ENCODE results near the gene IKZF2.
A peak's percentile ranks its signal among the peaks of the same experiment; 100 is the strongest.

Gene IKZF2

GRCh38 chr2:213156717-213157116, 5.3 kb upstream of the IKZF2 start:
- H3K27me3 ChIP-seq (ENCODE audit: control insufficient read depth, insufficient read depth, low read length, poor library complexity, severe bottlenecking), result no peaks in the 10 kb centered on the region
- no peak overlapping the region for H3K4me3 ChIP-seq (ENCODE audit: insufficient read depth, low read depth, low read length)
- no peaks in the 10 kb centered on the region for H3K9me3 ChIP-seq (ENCODE audit: control insufficient read depth, low read length)
- no peaks in the 10 kb centered on the region for H3K36me3 ChIP-seq (ENCODE audit: control insufficient read depth, insufficient read depth, low read length)
- no peak overlapping the region for H3K27ac ChIP-seq (ENCODE audit: insufficient read depth, low read depth, low read length, poor library complexity, severe bottlenecking)
- H3K4me1 ChIP-seq (ENCODE audit: control insufficient read depth, insufficient read depth, low read length), result no peaks in the 10 kb centered on the region
- WGBS, 2 experiments, result 96 to 99% methylated on average over 2 of the region's 2 CpGs

GRCh38 chr2:213152888-213153287, 1.5 kb upstream of the IKZF2 start:
- Histone ChIP-seq H3K27me3 (ENCODE audit: control insufficient read depth, insufficient read depth, low read length, poor library complexity, severe bottlenecking) (no peaks in the 10 kb centered on the region), H3K9me3 (ENCODE audit: control insufficient read depth, low read length) (no peaks in the 10 kb centered on the region), H3K4me3 (ENCODE audit: insufficient read depth, low read depth, low read length) (peak overlapping the region; percentile 79), H3K36me3 (ENCODE audit: control insufficient read depth, insufficient read depth, low read length) (no peaks in the 10 kb centered on the region), H3K27ac (ENCODE audit: insufficient read depth, low read depth, low read length, poor library complexity, severe bottlenecking) (no peak overlapping the region), H3K4me1 (ENCODE audit: control insufficient read depth, insufficient read depth, low read length) (peaks cover 10% of the 10 kb centered on the region)
- 86 to 94% methylated on average over 5 to 6 of the region's 6 CpGs for WGBS, 2 experiments

GRCh38 chr2:213152065-213152794, 818 bp upstream of the IKZF2 start:
- Histone ChIP-seq H3K4me3 (ENCODE audit: insufficient read depth, low read depth, low read length) (peak overlapping the region; percentile 79), H3K27me3 (ENCODE audit: control insufficient read depth, insufficient read depth, low read length, poor library complexity, severe bottlenecking) (no peaks in the 10 kb centered on the region), H3K9me3 (ENCODE audit: control insufficient read depth, low read length) (no peaks in the 10 kb centered on the region), H3K36me3 (ENCODE audit: control insufficient read depth, insufficient read depth, low read length) (no peaks in the 10 kb centered on the region), H3K4me1 (ENCODE audit: control insufficient read depth, insufficient read depth, low read length) (peaks cover 10% of the 10 kb centered on the region), H3K27ac (ENCODE audit: insufficient read depth, low read depth, low read length, poor library complexity, severe bottlenecking) (peak overlapping the region; percentile 68)
- WGBS, 2 experiments, result 1 to 3% methylated on average over 38 to 39 of the region's 39 CpGs

- no peaks in the 10 kb centered on the region for H3K27me3 ChIP-seq (ENCODE audit: control insufficient read depth, insufficient read depth, low read length, poor library complexity, severe bottlenecking)
- no peaks in the 10 kb centered on the region for H3K36me3 ChIP-seq (ENCODE audit: control insufficient read depth, insufficient read depth, low read length)
- no peaks in the 10 kb centered on the region for H3K9me3 ChIP-seq (ENCODE audit: control insufficient read depth, low read length)
- H3K4me3 ChIP-seq (ENCODE audit: insufficient read depth, low read depth, low read length), result peak overlapping the region; percentile 72
- H3K27ac ChIP-seq (ENCODE audit: insufficient read depth, low read depth, low read length, poor library complexity, severe bottlenecking), result no peak overlapping the region
- H3K4me1 ChIP-seq (ENCODE audit: control insufficient read depth, insufficient read depth, low read length), result peaks cover 10% of the 10 kb centered on the region
- 15 to 20% methylated on average over 5 to 7 of the region's 10 CpGs for WGBS, 2 experiments
Measured at GRCh38 chr2:213150315-213151097, 906 bp downstream of the IKZF2 start.

- Histone ChIP-seq H3K9me3 (ENCODE audit: control insufficient read depth, low read length) (no peaks in the 10 kb centered on the region), H3K4me3 (ENCODE audit: insufficient read depth, low read depth, low read length) (peak overlapping the region; percentile 61), H3K27ac (ENCODE audit: insufficient read depth, low read depth, low read length, poor library complexity, severe bottlenecking) (no peak overlapping the region), H3K36me3 (ENCODE audit: control insufficient read depth, insufficient read depth, low read length) (no peaks in the 10 kb centered on the region), H3K27me3 (ENCODE audit: control insufficient read depth, insufficient read depth, low read length, poor library complexity, severe bottlenecking) (no peaks in the 10 kb centered on the region), H3K4me1 (ENCODE audit: control insufficient read depth, insufficient read depth, low read length) (peaks cover 10% of the 10 kb centered on the region)
- 0% methylated on average over 5 of the region's 7 CpGs; no CpG with 5 or more reads in 1 of the 2 experiments for WGBS, 2 experiments
Measured at GRCh38 chr2:213149949-213150314, 1.5 kb downstream of the IKZF2 start.

GRCh38 chr2:213149294-213149875, 2.0 kb downstream of the IKZF2 start:
- Histone ChIP-seq H3K4me3 (ENCODE audit: insufficient read depth, low read depth, low read length) (peak overlapping the region; percentile 61), H3K27me3 (ENCODE audit: control insufficient read depth, insufficient read depth, low read length, poor library complexity, severe bottlenecking) (no peaks in the 10 kb centered on the region), H3K27ac (ENCODE audit: insufficient read depth, low read depth, low read length, poor library complexity, severe bottlenecking) (no peak overlapping the region), H3K4me1 (ENCODE audit: control insufficient read depth, insufficient read depth, low read length) (peaks cover 10% of the 10 kb centered on the region), H3K36me3 (ENCODE audit: control insufficient read depth, insufficient read depth, low read length) (no peaks in the 10 kb centered on the region), H3K9me3 (ENCODE audit: control insufficient read depth, low read length) (no peaks in the 10 kb centered on the region)
- WGBS, 2 experiments, result 50 to 68% methylated on average over 1 to 3 of the region's 3 CpGs

- Histone ChIP-seq H3K27me3 (ENCODE audit: control insufficient read depth, insufficient read depth, low read length, poor library complexity, severe bottlenecking) (no peaks in the 10 kb centered on the region), H3K4me3 (ENCODE audit: insufficient read depth, low read depth, low read length) (peak overlapping the region; percentile 61), H3K4me1 (ENCODE audit: control insufficient read depth, insufficient read depth, low read length) (peaks cover 10% of the 10 kb centered on the region), H3K9me3 (ENCODE audit: control insufficient read depth, low read length) (no peaks in the 10 kb centered on the region), H3K36me3 (ENCODE audit: control insufficient read depth, insufficient read depth, low read length) (no peaks in the 10 kb centered on the region), H3K27ac (ENCODE audit: insufficient read depth, low read depth, low read length, poor library complexity, severe bottlenecking) (no peak overlapping the region)
- WGBS, 2 experiments, result 70 to 76% methylated on average over 2 of the region's 2 CpGs
Measured at GRCh38 chr2:213148572-213149261, 2.7 kb downstream of the IKZF2 start.

GRCh38 chr2:213147538-213147937, 3.9 kb downstream of the IKZF2 start:
- no peaks in the 10 kb centered on the region for H3K36me3 ChIP-seq (ENCODE audit: control insufficient read depth, insufficient read depth, low read length)
- 89% methylated on average over 1 of the region's 2 CpGs; no CpG with 5 or more reads in 1 of the 2 experiments for WGBS, 2 experiments

GRCh38 chr2:213145715-213146242, 5.6 kb downstream of the IKZF2 start:
- Histone ChIP-seq H3K4me3 (ENCODE audit: insufficient read depth, low read depth, low read length) (no peak overlapping the region), H3K27me3 (ENCODE audit: control insufficient read depth, insufficient read depth, low read length, poor library complexity, severe bottlenecking) (no peaks in the 10 kb centered on the region), H3K9me3 (ENCODE audit: control insufficient read depth, low read length) (no peaks in the 10 kb centered on the region), H3K36me3 (ENCODE audit: control insufficient read depth, insufficient read depth, low read length) (no peaks in the 10 kb centered on the region), H3K4me1 (ENCODE audit: control insufficient read depth, insufficient read depth, low read length) (peaks cover 10% of the 10 kb centered on the region), H3K27ac (ENCODE audit: insufficient read depth, low read depth, low read length, poor library complexity, severe bottlenecking) (no peak overlapping the region)
- WGBS, 2 experiments, result 91 to 100% methylated on average over 1 of the region's 1 CpG

More at GRCh38 chr2:213147538-213147937, 3.9 kb downstream of the IKZF2 start:
- Histone ChIP-seq H3K27me3 (ENCODE audit: control insufficient read depth, insufficient read depth, low read length, poor library complexity, severe bottlenecking) (no peaks in the 10 kb centered on the region), H3K9me3 (ENCODE audit: control insufficient read depth, low read length) (no peaks in the 10 kb centered on the region), H3K27ac (ENCODE audit: insufficient read depth, low read depth, low read length, poor library complexity, severe bottlenecking) (no peak overlapping the region), H3K4me1 (ENCODE audit: control insufficient read depth, insufficient read depth, low read length) (peaks cover 10% of the 10 kb centered on the region), H3K4me3 (ENCODE audit: insufficient read depth, low read depth, low read length) (no peak overlapping the region)
